HEK293 (cell line): ENCODE data around the gene NPTX1.

Experiments used
- CTCF ChIA-PET: fragments of 350-600 bp; formaldehyde crosslinking; extraction: SDS; loops from one replicate; lab custom pipeline; 2021; ENCODE audit warnings: antibody characterized with exemption; lab: Yijun Ruan, JAX
- POLR2A ChIA-PET: fragments of 300-600 bp; formaldehyde crosslinking; extraction: SDS; loops from one replicate; lab custom pipeline; 2020; ENCODE audit warnings: antibody characterized with exemption, inconsistent platforms; lab: Yijun Ruan, JAX
- H3K27ac ChIP-seq: fragments of 200-500 bp; sonication (Bioruptor generic); 2 replicates; pipeline ENCODE4 v1.5.1; 2014; ENCODE audit warnings: low read depth, low read length, control low read depth, inconsistent platforms; ENCODE audit errors: extremely low read depth
- H3K36me3 ChIP-seq, 2 experiments: fragments of 200-500 bp in 1 of 2; sonication (Bioruptor generic) in 1 of 2; 1 replicate in 1 of 2; 2 replicates in 1 of 2; pipeline ENCODE4 v1.5.1; 2014 to 2017; ENCODE audit warnings: inconsistent platforms in 2 of 2, low read length in 2 of 2; ENCODE audit not compliant: control insufficient read depth in 2 of 2, insufficient read depth in 1 of 2
- H3K4me1 ChIP-seq: fragments of 200-500 bp; sonication (Bioruptor generic); 2 replicates; pipeline ENCODE4 v1.5.1; 2014; ENCODE audit warnings: mild to moderate bottlenecking, low read length, inconsistent platforms; ENCODE audit not compliant: control insufficient read depth, insufficient read depth
- H3K4me3 ChIP-seq: 2 replicates; pipeline ENCODE4 v1.5.1; 2011; ENCODE audit warnings: low read depth, mild to moderate bottlenecking, control low read depth, low read length, moderate library complexity
- H3K9me3 ChIP-seq: fragments of 200-500 bp; sonication (Bioruptor generic); 2 replicates; pipeline ENCODE4 v1.5.1; 2014; ENCODE audit warnings: low read depth, low read length, inconsistent platforms; ENCODE audit not compliant: control insufficient read depth, insufficient read depth
- GLI4 ChIP-seq: fragments of 450-650 bp; formaldehyde crosslinking; IDR thresholded peaks from 2 replicates; pipeline ENCODE4 v1.5.1; 2016; ENCODE audit warnings: missing biosample characterization, missing genetic modification characterization
- GLIS1 ChIP-seq: fragments of 450-650 bp; formaldehyde crosslinking; IDR thresholded peaks from 2 replicates; pipeline ENCODE4 v1.5.1; 2016; ENCODE audit warnings: missing biosample characterization, missing genetic modification characterization
- OVOL3 ChIP-seq: fragments of 450-650 bp; formaldehyde crosslinking; IDR thresholded peaks from 2 replicates; pipeline ENCODE4 v1.5.1; 2016; ENCODE audit warnings: missing biosample characterization, missing genetic modification characterization
- REPIN1 ChIP-seq: fragments of 450-650 bp; formaldehyde crosslinking; IDR thresholded peaks from 2 replicates; pipeline ENCODE4 v1.5.1; 2017; ENCODE audit warnings: missing biosample characterization, missing genetic modification characterization, low read depth
- ZBTB8A ChIP-seq: fragments of 450-650 bp; formaldehyde crosslinking; IDR thresholded peaks from 2 replicates; pipeline ENCODE4 v1.5.1; 2016; ENCODE audit warnings: missing biosample characterization, missing genetic modification characterization
- ZFP3 ChIP-seq: fragments of 450-650 bp; formaldehyde crosslinking; IDR thresholded peaks from 2 replicates; pipeline ENCODE4 v1.5.1; 2016; ENCODE audit warnings: low read depth, missing biosample characterization, missing genetic modification characterization
- ZIC2 ChIP-seq: fragments of 450-650 bp; formaldehyde crosslinking; IDR thresholded peaks from 2 replicates; pipeline ENCODE4 v1.5.1; 2016; ENCODE audit warnings: missing biosample characterization, missing genetic modification characterization
- ZNF132 ChIP-seq: fragments of 450-650 bp; formaldehyde crosslinking; IDR thresholded peaks from 2 replicates; pipeline ENCODE4 v1.5.1; 2017; ENCODE audit warnings: missing biosample characterization, missing genetic modification characterization, borderline replicate concordance
- ZNF184 ChIP-seq: fragments of 450-650 bp; IDR thresholded peaks from 2 replicates; pipeline ENCODE4 v1.5.1; 2018; ENCODE audit warnings: missing biosample characterization, mild to moderate bottlenecking, missing genetic modification characterization
- ZNF266 ChIP-seq: fragments of 450-650 bp; formaldehyde crosslinking; IDR thresholded peaks from 2 replicates; pipeline ENCODE4 v1.5.1; 2016; ENCODE audit warnings: missing biosample characterization, missing genetic modification characterization, low read depth
- ZNF350 ChIP-seq: fragments of 450-650 bp; formaldehyde crosslinking; IDR thresholded peaks from 2 replicates; pipeline ENCODE4 v1.5.0; 2017; ENCODE audit warnings: missing biosample characterization, mild to moderate bottlenecking, missing genetic modification characterization
- ZNF366 ChIP-seq: fragments of 450-650 bp; formaldehyde crosslinking; conservative IDR thresholded peaks from 2 replicates; pipeline ENCODE4 v1.5.1; 2016; ENCODE audit warnings: missing biosample characterization, missing genetic modification characterization
- ZNF37A ChIP-seq: fragments of 450-650 bp; IDR thresholded peaks from 2 replicates; pipeline ENCODE4 v1.5.1; 2018; ENCODE audit warnings: missing biosample characterization, missing genetic modification characterization
- ZNF391 ChIP-seq: fragments of 450-650 bp; formaldehyde crosslinking; IDR thresholded peaks from 2 replicates; pipeline ENCODE4 v1.5.1; 2016; ENCODE audit warnings: low read depth, missing biosample characterization, missing genetic modification characterization, borderline replicate concordance
- ZNF433 ChIP-seq: fragments of 450-650 bp; formaldehyde crosslinking; IDR thresholded peaks from 2 replicates; pipeline ENCODE4 v1.5.1; 2016; ENCODE audit warnings: missing biosample characterization, missing genetic modification characterization, low read depth
- ZNF473 ChIP-seq: fragments of 450-650 bp; formaldehyde crosslinking; IDR thresholded peaks from 2 replicates; pipeline ENCODE4 v1.5.1; 2017; ENCODE audit warnings: missing biosample characterization, missing genetic modification characterization
- ZNF529 ChIP-seq: fragments of 450-650 bp; formaldehyde crosslinking; IDR thresholded peaks from 2 replicates; pipeline ENCODE4 v1.5.1; 2017; ENCODE audit warnings: missing genetic modification characterization, missing biosample characterization; ENCODE audit not compliant: insufficient replicate concordance
- ZNF544 ChIP-seq: fragments of 450-650 bp; formaldehyde crosslinking; IDR thresholded peaks from 2 replicates; pipeline ENCODE4 v1.5.0; 2017; ENCODE audit warnings: missing biosample characterization, missing genetic modification characterization
- ZNF558 ChIP-seq: fragments of 450-650 bp; formaldehyde crosslinking; IDR thresholded peaks from 2 replicates; pipeline ENCODE4 v1.5.1; 2016; ENCODE audit warnings: missing biosample characterization, missing genetic modification characterization
- ZNF585B ChIP-seq: fragments of 450-650 bp; formaldehyde crosslinking; IDR thresholded peaks from 2 replicates; pipeline ENCODE4 v1.5.1; 2016; ENCODE audit warnings: missing biosample characterization, missing genetic modification characterization
- ZNF623 ChIP-seq: fragments of 450-650 bp; formaldehyde crosslinking; IDR thresholded peaks from 2 replicates; pipeline ENCODE4 v1.5.1; 2016; ENCODE audit warnings: missing biosample characterization, missing genetic modification characterization
- ZNF629 ChIP-seq: fragments of 450-650 bp; formaldehyde crosslinking; IDR thresholded peaks from 2 replicates; pipeline ENCODE4 v1.5.1; 2017; ENCODE audit warnings: missing biosample characterization, missing genetic modification characterization
- ZNF660 ChIP-seq: fragments of 450-650 bp; IDR thresholded peaks from 2 replicates; pipeline ENCODE4 v1.5.1; 2018; ENCODE audit warnings: missing biosample characterization, mild to moderate bottlenecking, missing genetic modification characterization
- ZNF677 ChIP-seq: fragments of 450-650 bp; IDR thresholded peaks from 2 replicates; pipeline ENCODE4 v1.5.0; 2018; ENCODE audit warnings: missing biosample characterization, mild to moderate bottlenecking, missing genetic modification characterization, moderate library complexity
- ZNF701 ChIP-seq: fragments of 450-650 bp; formaldehyde crosslinking; IDR thresholded peaks from 2 replicates; pipeline ENCODE4 v1.5.1; 2016; ENCODE audit warnings: missing biosample characterization, missing genetic modification characterization
- ZNF830 ChIP-seq: fragments of 450-650 bp; IDR thresholded peaks from 2 replicates; pipeline ENCODE4 v1.5.0; 2018; ENCODE audit warnings: missing biosample characterization, missing genetic modification characterization, low read depth, mild to moderate bottlenecking, moderate library complexity
- ZSCAN30 ChIP-seq: fragments of 450-650 bp; IDR thresholded peaks from 2 replicates; pipeline ENCODE4 v1.5.1; 2018; ENCODE audit warnings: missing biosample characterization, mild to moderate bottlenecking, missing genetic modification characterization, moderate library complexity
- TF ChIP-seq, protein P1 (sequence below): fragments of 450-650 bp; formaldehyde crosslinking; IDR thresholded peaks from 2 replicates; pipeline ENCODE4 v1.5.1; 2016; ENCODE audit warnings: missing biosample characterization, missing genetic modification characterization
- TF ChIP-seq, protein P2 (sequence below): fragments of 450-650 bp; formaldehyde crosslinking; IDR thresholded peaks from 2 replicates; pipeline ENCODE4 v1.5.1; 2016; ENCODE audit warnings: missing biosample characterization, missing genetic modification characterization
- TF ChIP-seq, protein P3 (sequence below): fragments of 450-650 bp; formaldehyde crosslinking; IDR thresholded peaks from 2 replicates; pipeline ENCODE4 v1.5.1; 2017; ENCODE audit warnings: missing biosample characterization, missing genetic modification characterization
- TF ChIP-seq, protein P4 (sequence below): IDR thresholded peaks from 2 replicates; pipeline ENCODE4 v1.6.1; 2011; ENCODE audit warnings: mild to moderate bottlenecking, low read depth, low read length, borderline replicate concordance
- TF ChIP-seq, protein P5 (sequence below): fragments of 450-650 bp; formaldehyde crosslinking; IDR thresholded peaks from 2 replicates; pipeline ENCODE4 v1.5.0; 2017; ENCODE audit warnings: missing biosample characterization, missing genetic modification characterization, borderline replicate concordance

Gene NPTX1

DNA sequence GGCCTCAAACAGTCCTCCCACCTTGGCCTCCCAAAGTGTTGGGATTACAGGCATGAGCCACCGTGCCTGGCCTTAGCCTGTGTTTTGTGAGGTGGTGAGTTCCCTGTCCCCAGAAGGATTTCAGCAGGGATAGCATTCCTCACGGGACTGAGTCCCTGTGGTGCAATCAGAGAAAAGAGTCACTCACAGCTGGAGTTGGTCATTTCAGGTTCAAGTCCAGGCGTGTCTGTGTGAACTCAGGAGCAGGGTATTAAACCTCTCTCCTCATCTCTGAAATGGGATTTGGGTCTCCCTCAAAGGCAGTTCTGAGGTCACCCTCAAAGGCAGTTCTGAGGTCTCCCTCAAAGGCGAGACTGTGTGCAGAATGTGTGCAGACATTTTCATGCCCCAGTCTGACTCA, 28.6 kb downstream of the NPTX1 start (continued):
- TF ChIP-seq, protein P1, sequence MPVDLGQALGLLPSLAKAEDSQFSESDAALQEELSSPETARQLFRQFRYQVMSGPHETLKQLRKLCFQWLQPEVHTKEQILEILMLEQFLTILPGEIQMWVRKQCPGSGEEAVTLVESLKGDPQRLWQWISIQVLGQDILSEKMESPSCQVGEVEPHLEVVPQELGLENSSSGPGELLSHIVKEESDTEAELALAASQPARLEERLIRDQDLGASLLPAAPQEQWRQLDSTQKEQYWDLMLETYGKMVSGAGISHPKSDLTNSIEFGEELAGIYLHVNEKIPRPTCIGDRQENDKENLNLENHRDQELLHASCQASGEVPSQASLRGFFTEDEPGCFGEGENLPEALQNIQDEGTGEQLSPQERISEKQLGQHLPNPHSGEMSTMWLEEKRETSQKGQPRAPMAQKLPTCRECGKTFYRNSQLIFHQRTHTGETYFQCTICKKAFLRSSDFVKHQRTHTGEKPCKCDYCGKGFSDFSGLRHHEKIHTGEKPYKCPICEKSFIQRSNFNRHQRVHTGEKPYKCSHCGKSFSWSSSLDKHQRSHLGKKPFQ = no peak
- TF ChIP-seq, protein P2, sequence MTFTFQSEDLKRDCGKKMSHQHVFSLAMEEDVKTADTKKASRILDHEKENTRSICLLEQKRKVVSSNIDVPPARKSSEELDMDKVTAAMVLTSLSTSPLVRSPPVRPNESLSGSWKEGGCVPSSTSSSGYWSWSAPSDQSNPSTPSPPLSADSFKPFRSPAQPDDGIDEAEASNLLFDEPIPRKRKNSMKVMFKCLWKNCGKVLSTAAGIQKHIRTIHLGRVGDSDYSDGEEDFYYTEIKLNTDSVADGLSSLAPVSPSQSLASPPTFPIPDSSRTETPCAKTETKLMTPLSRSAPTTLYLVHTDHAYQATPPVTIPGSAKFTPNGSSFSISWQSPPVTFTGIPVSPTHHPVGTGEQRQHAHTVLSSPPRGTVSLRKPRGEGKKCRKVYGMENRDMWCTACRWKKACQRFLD (tag by site-specific recombination) = no peak
- TF ChIP-seq ZNF660 (no peak), GLI4 (no peak), ZNF266 (no peak), ZIC2 (tag by site-specific recombination) (peak; percentile 60), ZNF830 (tag by site-specific recombination) (no peak), GLIS1 (tag by site-specific recombination) (peak; percentile 37)
- TF ChIP-seq, protein P3, sequence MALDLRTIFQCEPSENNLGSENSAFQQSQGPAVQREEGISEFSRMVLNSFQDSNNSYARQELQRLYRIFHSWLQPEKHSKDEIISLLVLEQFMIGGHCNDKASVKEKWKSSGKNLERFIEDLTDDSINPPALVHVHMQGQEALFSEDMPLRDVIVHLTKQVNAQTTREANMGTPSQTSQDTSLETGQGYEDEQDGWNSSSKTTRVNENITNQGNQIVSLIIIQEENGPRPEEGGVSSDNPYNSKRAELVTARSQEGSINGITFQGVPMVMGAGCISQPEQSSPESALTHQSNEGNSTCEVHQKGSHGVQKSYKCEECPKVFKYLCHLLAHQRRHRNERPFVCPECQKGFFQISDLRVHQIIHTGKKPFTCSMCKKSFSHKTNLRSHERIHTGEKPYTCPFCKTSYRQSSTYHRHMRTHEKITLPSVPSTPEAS = no peak

DNA sequence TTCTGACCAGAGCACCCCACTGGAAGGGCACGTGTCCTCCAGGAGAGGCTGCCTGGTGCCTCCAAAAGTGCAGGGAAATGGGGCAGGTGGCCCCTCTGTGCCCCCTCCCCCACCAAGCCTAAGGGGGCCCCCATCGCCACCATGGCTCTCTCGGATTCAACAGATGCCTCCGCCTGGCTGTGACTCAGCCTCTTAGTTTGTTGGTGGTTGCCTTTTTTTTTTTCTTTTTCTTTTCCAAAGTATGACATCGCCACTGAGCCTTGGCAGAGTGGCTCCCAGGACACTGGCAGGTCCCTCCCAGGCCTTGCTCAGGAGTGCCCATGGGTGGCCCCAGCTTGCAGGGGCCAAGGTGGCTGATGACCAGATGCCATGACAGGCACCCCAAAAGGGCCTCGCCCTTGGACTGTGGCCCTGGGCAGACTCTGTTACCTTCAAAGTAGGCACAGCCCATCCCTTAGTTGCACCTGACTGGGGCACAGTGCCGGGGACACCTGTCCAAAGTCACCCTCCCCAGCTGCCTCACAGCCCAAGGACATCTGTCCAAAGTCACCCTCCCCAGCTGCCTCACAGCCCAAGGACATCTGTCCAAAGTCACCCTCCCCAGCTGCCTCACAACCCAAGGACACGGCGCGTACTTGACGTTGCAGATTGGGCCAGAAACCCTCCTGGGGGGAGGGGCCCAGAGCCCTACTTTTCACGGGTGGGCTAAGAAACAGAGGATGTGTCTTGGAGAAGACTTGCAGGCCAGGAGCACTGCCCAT, 29.6 kb downstream of the NPTX1 start:
- H3K27ac ChIP-seq = no peak overlapping the region
- ChIA-PET POLR2A (no interaction called here), CTCF (interaction anchor here (0.6 to 2.9 kb wide), 2 partner anchors 19 to 83 kb away, joined by 3 to 11 read pairs; no protein-coding TSS in a partner anchor)
- peaks cover 5% of the 10 kb centered on the region; the same call in 1 of the 2 replicates for H3K4me1 ChIP-seq
- no peaks in the 10 kb centered on the region for H3K9me3 ChIP-seq
- H3K4me3 ChIP-seq = no peak overlapping the region
- no peaks in the 10 kb centered on the region for H3K36me3 ChIP-seq
- TF ChIP-seq ZNF132 (tag by site-specific recombination) (no peak), ZNF366 (no peak), ZNF184 (tag by site-specific recombination) (no peak), ZNF558 (tag by site-specific recombination) (no peak), ZNF585B (tag by site-specific recombination) (no peak), ZNF544 (no peak), ZNF623 (tag by site-specific recombination) (no peak), ZFP3 (no peak), REPIN1 (tag by site-specific recombination) (no peak), ZNF350 (tag by site-specific recombination) (no peak), ZNF473 (no peak), ZNF37A (tag by site-specific recombination) (no peak), ZNF701 (tag by site-specific recombination) (no peak), ZNF629 (tag by site-specific recombination) (peak; percentile 68), OVOL3 (no peak), ZNF391 (tag by site-specific recombination) (no peak), ZNF677 (tag by site-specific recombination) (no peak), ZNF433 (no peak), ZBTB8A (peak; percentile 37; the same call in 1 of the 2 replicates), ZSCAN30 (tag by site-specific recombination) (no peak), ZNF529 (no peak)
- TF ChIP-seq, protein P4, sequence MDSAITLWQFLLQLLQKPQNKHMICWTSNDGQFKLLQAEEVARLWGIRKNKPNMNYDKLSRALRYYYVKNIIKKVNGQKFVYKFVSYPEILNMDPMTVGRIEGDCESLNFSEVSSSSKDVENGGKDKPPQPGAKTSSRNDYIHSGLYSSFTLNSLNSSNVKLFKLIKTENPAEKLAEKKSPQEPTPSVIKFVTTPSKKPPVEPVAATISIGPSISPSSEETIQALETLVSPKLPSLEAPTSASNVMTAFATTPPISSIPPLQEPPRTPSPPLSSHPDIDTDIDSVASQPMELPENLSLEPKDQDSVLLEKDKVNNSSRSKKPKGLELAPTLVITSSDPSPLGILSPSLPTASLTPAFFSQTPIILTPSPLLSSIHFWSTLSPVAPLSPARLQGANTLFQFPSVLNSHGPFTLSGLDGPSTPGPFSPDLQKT = no peak
- TF ChIP-seq, protein P5, sequence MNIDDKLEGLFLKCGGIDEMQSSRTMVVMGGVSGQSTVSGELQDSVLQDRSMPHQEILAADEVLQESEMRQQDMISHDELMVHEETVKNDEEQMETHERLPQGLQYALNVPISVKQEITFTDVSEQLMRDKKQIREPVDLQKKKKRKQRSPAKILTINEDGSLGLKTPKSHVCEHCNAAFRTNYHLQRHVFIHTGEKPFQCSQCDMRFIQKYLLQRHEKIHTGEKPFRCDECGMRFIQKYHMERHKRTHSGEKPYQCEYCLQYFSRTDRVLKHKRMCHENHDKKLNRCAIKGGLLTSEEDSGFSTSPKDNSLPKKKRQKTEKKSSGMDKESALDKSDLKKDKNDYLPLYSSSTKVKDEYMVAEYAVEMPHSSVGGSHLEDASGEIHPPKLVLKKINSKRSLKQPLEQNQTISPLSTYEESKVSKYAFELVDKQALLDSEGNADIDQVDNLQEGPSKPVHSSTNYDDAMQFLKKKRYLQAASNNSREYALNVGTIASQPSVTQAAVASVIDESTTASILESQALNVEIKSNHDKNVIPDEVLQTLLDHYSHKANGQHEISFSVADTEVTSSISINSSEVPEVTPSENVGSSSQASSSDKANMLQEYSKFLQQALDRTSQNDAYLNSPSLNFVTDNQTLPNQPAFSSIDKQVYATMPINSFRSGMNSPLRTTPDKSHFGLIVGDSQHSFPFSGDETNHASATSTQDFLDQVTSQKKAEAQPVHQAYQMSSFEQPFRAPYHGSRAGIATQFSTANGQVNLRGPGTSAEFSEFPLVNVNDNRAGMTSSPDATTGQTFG (tag by site-specific recombination) = no peak
